NCI-H226 (cell line): ENCODE results near the gene PCDHGB5.
A peak's percentile ranks its signal among the peaks of the same experiment; 100 is the strongest.
"Not testable (repeated sequence)": the region's sequence is repeated elsewhere in the genome, so short reads cannot be mapped to it uniquely, and the experiment has no call there.

Experiments
- DNase-seq: peaks from one replicate; pipeline ENCODE4 v3.0.0-alpha.2; 2015

Gene PCDHGB5

DNA sequence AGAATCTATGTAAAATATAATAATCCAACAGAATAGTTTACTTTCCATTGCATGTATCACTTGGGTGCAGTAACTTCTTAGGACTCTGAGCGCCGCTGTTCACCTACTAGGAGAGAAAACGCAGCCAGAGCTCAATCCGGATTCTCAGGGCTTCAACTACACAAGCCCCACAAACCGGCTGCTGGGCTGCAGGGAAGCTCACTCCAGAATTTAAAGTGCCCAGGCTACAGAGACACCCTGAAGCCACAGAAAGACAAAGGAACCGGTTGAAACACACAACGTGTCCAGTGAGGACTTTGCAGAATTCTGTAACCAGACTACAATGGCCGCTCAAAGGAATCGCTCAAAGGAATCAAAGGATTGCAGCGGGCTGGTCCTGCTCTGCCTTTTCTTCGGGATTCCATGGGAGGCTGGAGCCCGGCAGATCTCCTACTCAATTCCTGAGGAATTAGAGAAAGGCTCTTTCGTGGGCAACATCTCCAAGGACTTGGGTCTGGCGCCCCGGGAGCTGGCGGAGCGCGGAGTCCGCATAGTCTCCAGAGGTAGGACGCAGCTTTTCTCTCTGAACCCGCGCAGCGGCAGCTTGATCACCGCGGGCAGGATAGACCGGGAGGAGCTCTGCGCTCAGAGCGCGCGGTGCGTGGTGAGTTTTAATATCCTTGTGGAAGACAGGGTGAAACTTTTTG lies 15.2 kb downstream of the PCDHGB5 start, which contains the start of gene PCDHGA10:
Gene PCDHGA10, plus strand, starts transcription at position 134 of the 686 bp plus-strand sequence. Its CDS starts 189 bp downstream, at position 323.
- DNase-seq, result peak; percentile 56

DNA sequence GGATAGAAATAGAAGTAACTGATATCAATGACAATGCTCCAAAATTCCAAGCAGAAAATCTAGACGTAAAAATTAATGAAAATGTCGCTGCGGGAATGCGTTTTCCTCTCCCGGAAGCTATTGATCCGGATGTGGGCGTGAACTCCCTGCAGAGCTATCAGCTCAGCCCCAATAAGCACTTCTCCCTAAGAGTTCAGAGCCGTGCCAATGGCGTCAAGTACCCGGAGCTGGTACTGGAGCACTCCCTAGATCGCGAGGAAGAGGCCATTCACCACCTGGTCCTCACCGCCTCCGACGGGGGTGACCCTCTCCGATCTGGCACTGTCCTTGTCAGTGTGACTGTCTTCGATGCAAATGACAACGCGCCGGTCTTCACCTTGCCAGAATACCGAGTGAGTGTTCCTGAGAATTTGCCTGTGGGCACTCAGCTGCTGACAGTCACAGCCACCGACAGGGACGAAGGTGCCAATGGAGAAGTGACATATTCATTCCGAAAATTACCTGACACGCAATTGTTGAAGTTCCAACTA lies 15.9 kb downstream of the PCDHGB5 start:
- no peak for DNase-seq

DNA sequence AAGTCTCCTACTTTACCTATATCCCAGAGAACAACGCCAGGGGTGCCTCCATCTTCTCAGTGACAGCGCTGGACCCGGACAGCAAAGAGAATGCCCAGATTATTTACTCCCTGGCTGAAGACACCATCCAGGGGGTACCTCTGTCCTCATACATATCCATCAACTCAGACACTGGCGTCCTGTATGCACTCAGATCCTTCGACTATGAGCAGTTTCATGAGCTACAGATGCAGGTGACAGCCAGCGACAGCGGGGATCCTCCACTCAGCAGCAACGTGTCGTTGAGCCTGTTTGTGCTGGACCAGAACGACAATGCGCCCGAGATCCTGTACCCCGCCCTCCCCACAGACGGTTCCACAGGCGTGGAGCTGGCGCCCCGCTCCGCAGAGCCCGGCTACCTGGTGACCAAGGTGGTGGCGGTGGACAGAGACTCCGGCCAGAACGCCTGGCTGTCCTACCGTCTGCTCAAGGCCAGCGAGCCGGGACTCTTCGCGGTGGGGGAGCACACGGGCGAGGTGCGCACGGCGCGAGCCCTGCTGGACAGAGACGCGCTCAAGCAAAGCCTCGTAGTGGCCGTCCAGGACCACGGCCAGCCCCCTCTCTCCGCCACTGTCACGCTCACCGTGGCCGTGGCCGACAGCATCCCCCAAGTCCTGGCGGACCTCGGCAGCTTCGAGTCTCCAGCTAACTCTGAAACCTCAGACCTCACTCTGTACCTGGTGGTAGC lies 17.0 kb downstream of the PCDHGB5 start:
- DNase-seq, result not testable (repeated sequence)

DNA sequence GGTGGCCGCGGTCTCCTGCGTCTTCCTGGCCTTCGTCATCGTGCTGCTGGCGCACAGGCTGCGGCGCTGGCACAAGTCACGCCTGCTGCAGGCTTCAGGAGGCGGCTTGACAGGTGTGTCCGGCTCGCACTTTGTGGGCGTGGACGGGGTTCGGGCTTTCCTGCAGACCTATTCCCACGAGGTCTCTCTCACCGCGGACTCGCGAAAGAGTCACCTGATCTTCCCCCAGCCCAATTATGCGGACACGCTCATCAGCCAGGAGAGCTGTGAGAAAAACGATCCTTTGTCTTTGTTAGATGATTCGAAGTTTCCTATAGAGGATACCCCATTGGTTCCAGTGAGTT lies 17.5 kb downstream of the PCDHGB5 start:
- DNase-seq, result not testable (repeated sequence)

DNA sequence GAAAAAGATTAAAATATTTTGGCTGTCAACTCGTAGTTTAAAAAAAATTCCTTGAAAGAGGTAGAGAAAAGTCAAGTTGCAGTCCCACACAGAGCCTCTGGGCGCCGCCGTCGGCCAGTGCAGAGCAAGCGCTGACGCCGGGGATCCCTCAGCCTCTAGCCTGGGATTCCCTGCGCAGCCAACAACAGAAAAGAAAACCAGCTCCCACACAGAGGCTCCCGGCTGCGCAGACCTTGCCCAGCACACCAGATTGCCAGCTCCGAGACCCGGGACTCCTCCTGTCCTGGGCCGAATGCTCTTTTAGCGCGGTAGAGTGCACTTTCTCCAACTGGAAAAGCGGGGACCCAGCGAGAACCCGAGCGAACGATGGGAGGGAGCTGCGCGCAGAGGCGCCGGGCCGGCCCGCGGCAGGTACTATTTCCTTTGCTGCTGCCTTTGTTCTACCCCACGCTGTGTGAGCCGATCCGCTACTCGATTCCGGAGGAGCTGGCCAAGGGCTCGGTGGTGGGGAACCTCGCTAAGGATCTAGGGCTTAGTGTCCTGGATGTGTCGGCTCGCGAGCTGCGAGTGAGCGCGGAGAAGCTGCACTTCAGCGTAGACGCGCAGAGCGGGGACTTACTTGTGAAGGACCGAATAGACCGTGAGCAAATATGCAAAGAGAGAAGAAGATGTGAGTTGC lies 19.9 kb downstream of the PCDHGB5 start, which contains the start of gene PCDHGB7:
Gene PCDHGB7, plus strand, starts transcription at position 184 of the 679 bp plus-strand sequence. Its CDS starts 183 bp downstream, at position 367.
- DNase-seq, result peak; percentile 78

DNA sequence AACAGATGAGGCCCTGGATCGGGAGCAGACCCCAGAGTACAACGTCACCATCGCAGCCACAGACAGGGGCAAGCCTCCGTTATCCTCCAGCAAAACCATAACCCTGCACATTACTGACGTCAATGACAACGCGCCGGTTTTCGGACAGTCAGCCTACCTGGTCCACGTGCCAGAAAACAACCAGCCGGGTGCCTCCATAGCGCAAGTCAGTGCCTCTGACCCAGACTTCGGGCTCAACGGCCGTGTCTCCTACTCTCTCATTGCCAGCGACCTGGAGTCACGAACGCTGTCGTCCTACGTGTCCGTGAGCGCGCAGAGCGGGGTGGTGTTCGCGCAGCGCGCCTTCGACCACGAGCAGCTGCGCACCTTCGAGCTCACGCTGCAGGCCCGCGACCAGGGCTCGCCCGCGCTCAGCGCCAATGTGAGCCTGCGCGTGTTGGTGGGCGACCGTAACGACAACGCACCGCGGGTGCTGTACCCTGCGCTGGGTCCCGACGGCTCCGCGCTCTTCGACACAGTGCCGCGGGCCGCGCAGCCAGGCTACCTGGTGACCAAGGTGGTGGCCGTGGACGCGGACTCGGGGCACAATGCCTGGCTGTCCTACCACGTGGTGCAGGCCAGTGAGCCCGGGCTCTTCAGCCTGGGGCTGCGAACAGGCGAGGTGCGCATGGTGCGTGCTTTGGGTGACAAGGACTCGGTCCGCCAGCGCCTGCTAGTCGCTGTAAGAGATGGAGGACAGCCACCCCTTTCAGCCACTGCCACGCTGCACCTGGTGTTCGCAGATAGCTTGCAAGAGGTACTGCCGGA lies 21.5 kb downstream of the PCDHGB5 start:
- DNase-seq, result no peak

DNA sequence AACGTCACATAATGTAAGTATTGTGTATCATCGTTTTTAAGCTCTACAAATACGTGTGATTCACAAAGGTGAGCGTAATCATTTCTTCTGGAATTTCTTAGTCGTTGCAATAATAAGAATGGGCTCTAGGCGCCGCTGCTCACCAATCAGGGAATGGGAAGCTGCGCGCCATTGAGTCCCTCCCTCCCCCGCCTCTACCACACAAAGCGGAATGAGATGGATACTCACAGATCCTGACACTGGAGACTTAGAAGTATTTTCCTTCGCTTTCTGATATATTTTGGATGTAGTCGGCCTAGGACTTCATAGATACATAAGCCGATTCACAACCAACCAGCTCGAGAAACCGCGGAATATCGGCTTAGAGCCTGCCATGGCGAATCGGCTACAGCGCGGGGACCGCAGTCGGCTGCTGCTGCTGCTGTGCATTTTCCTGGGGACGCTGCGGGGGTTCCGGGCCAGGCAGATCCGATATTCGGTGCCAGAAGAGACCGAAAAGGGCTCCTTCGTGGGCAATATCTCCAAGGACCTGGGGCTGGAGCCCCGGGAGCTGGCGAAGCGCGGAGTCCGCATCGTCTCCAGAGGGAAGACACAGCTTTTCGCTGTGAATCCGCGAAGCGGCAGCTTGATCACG lies 23.2 kb downstream of the PCDHGB5 start, which contains the start of gene PCDHGA11:
Gene PCDHGA11, plus strand, starts transcription at position 197 of the 634 bp plus-strand sequence. Its CDS starts 177 bp downstream, at position 374.
- no peak for DNase-seq

DNA sequence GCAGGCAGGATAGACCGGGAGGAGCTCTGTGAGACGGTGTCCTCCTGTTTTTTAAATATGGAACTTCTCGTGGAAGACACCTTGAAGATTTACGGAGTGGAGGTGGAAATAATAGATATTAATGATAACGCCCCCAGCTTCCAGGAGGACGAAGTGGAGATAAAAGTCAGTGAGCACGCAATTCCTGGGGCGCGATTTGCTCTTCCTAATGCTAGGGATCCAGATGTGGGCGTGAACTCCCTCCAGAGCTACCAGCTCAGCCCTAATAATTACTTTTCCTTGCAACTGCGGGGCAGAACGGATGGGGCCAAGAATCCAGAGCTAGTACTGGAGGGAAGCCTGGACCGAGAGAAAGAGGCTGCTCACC lies 23.7 kb downstream of the PCDHGB5 start:
- no peak for DNase-seq

DNA sequence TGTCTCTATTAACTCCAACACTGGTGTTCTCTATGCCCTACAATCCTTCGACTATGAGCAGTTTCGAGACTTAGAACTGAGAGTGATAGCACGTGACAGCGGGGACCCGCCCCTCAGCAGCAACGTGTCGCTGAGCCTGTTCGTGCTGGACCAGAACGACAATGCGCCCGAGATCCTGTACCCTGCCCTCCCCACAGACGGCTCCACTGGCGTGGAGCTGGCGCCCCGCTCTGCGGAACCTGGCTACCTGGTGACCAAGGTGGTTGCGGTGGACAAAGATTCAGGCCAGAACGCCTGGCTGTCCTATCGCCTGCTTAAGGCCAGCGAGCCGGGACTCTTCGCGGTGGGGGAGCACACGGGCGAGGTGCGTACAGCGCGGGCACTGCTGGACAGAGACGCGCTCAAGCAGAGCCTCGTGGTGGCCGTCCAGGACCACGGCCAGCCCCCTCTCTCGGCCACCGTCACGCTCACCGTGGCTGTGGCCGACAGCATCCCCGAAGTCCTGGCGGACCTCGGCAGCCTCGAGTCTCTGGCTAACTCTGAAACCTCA lies 25.1 kb downstream of the PCDHGB5 start:
- DNase-seq, result no peak

DNA sequence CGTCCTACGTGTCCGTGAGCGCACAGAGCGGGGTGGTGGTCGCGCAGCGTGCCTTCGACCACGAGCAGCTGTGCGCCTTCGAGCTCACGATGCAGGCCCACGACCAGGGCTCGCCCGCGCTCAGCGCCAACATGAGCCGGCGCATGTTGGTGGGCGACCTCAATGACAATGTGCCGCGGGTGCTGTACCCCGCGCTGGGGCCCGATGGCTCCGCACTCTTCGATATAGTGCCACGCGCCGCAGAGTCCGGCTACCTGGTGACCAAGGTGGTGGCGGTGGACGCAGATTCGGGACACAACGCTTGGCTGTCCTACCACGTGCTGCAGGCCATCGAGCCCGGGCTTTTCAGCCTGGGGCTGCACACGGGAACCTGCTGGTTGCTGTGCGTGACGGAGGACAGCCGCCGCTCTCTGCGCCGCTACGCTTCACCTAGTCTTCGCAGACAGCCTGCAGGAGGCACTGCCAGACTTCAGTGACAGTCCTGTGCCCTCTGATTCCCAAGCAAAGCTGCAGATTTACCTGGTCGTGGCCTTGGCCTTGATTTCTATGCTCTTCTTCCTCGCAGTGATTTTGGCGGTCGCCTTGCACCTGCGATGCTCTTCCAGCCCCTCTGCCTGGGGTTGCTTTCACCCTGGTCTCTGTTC lies 30.2 kb downstream of the PCDHGB5 start:
- no peak for DNase-seq

DNA sequence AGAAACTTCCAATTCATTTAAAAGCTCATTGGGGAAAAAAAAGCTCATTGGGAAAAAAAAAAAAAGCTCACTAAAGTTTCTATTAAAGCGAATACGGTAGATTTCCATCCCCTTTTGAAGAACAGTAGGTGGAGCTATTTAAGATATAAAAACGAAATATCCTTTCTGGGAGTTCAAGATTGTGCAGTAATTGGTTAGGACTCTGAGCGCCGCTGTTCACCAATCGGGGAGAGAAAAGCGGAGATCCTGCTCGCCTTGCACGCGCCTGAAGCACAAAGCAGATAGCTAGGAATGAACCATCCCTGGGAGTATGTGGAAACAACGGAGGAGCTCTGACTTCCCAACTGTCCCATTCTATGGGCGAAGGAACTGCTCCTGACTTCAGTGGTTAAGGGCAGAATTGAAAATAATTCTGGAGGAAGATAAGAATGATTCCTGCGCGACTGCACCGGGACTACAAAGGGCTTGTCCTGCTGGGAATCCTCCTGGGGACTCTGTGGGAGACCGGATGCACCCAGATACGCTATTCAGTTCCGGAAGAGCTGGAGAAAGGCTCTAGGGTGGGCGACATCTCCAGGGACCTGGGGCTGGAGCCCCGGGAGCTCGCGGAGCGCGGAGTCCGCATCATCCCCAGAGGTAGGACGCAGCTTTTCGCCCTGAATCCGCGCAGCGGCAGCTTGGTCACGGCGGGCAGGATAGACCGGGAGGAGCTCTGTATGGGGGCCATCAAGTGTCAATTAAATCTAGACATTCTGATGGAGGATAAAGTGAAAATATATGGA lies 32.8 kb downstream of the PCDHGB5 start, which contains the start of gene PCDHGA12:
Gene PCDHGA12, plus strand, starts transcription at position 176 of the 782 bp plus-strand sequence. Its CDS starts 253 bp downstream, at position 429.
- DNase-seq, result peak; percentile 83

DNA sequence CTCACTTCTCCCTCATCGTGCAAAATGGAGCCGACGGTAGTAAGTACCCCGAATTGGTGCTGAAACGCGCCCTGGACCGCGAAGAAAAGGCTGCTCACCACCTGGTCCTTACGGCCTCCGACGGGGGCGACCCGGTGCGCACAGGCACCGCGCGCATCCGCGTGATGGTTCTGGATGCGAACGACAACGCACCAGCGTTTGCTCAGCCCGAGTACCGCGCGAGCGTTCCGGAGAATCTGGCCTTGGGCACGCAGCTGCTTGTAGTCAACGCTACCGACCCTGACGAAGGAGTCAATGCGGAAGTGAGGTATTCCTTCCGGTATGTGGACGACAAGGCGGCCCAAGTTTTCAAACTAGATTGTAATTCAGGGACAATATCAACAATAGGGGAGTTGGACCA lies 33.5 kb downstream of the PCDHGB5 start:
- no peak for DNase-seq

DNA sequence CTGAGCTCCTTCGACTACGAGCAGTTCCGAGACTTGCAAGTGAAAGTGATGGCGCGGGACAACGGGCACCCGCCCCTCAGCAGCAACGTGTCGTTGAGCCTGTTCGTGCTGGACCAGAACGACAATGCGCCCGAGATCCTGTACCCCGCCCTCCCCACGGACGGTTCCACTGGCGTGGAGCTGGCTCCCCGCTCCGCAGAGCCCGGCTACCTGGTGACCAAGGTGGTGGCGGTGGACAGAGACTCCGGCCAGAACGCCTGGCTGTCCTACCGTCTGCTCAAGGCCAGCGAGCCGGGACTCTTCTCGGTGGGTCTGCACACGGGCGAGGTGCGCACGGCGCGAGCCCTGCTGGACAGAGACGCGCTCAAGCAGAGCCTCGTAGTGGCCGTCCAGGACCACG lies 34.6 kb downstream of the PCDHGB5 start:
- DNase-seq, result not testable (repeated sequence)

DNA sequence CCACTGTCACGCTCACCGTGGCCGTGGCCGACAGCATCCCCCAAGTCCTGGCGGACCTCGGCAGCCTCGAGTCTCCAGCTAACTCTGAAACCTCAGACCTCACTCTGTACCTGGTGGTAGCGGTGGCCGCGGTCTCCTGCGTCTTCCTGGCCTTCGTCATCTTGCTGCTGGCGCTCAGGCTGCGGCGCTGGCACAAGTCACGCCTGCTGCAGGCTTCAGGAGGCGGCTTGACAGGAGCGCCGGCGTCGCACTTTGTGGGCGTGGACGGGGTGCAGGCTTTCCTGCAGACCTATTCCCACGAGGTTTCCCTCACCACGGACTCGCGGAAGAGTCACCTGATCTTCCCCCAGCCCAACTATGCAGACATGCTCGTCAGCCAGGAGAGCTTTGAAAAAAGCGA lies 35.0 kb downstream of the PCDHGB5 start:
- DNase-seq, result not testable (repeated sequence)

DNA sequence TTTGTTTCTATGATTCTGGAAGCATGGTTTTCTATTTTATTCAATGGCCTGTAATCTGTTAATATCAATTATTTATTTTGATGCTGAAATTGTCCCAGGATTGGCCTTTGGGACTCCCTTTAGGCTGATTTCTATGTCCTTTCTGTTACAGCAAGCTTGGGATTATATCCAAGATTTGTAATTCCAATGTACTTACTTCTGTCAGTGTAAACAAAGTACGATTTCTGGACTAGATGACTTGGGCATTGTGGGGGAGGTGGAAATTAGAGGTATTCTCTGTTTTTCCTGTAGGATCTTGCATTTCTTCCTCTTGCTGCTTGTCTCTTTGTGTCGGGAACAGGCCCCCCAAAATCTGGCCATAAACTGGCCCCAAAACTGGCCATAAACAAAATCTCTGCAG lies 36.3 kb downstream of the PCDHGB5 start:
- DNase-seq, result no peak

DNA sequence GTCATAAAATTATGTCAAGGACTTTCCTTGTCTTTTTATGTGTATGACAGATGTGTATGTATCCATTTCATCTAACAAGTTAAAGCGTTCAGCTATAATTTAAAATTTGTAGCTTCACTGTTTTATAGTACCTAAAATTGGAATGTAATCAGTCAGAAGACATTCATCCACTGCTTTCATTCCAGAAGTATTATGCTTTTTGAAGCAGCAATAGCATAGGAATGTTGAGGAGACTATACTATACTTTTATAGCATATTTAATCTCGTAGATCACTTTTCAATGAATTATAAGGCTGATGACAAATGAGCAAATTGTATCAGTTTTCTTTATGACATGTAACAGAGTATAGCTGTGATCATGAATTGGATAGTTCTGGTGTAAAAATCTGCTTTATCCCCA lies 39.5 kb downstream of the PCDHGB5 start:
- no peak for DNase-seq

DNA sequence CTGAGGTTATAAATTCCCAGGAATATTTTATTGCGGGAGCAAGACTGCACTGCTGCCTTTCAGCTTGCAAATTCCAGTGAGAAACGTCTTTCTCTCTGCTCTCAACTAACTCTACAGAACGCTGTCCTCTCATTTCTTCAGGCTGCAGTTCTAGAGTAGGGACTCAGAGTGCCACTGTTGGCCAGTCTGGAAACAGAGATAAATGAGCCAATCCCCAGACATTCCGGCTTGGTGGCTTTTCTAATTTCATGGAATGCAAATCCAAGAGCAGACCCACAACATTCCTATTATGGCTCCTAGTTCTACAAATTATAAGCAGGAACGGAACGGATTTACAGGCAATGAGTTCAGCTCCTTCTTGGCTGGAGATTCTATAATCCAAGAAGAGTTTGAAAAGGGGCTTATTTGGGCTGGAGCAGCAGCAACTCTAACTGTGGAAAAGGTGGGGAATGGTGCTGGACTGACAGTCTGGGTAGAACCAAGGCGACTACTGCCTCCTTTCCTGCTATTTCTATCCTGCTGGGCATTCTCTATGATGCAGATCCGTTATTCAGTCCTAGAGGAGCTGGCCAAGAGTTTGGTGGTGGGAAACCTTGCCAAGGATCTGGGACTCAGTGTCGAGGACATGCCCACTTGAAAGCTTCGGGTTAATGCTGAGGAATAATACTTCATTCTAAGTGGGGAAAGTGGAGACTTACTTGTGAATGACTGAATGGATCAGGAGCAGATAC lies 41.8 kb downstream of the PCDHGB5 start:
- DNase-seq, result no peak

DNA sequence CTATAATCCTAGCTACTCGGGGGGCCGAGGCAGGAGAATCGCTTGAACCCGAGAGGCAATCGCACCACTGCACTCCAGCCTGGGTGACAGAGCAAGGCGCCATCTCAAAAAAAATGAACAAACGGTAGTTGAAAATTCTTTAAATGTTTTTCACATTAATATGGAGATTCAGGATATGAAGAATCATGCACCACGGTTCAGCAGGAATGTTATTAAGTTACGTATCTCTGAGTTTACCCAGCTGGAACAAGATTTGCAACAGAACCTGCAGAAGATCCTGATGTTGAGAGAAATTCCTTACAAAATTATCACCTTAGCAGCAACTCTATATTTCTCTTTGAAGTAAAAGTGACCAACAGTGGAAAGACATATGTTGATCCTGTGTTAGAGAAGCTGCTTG lies 42.6 kb downstream of the PCDHGB5 start:
- DNase-seq, result no peak

DNA sequence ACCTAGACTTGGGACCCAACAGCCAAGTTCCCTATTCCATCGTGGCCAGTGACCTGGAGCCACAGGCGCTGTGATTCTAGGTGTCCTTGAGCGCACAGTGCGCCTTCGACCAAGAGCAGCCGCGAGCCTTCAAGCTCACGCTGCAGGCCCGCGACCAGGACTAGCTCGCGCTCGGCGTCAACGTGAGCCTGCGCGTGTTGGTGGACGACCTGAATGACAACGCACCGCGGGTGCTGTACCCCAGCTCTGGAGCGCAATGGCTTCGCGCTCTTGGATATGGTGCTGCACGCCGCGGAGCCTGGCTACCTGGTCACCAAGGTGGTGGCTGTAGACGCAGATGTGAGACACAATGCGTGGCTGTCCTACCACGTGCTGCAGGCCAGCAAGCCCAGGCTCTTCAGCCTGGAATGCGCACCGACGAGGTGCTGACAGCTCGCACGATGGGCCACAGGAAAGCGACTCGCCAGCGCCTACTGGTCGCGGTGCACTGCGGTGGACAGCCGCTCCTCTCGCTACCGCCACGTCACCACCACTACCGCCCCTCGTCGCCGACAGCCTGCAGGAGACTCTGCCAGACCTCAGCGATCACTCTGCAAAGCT lies 43.9 kb downstream of the PCDHGB5 start:
- DNase-seq, result no peak
